PC-3 (cell line): ENCODE results near the gene FARS2. TPM values are rescaled to one million over a fixed set of nuclear protein-coding genes. Genes with fewer than 3 reads are reported as not detected.

Experiments
- ATAC-seq: fragments of 200-7000 bp; cut with Tn5 transposase; 2 replicates; pipeline ENCODE4 v1.9.1; 2020; ENCODE audit warnings: mild to moderate bottlenecking, moderate library complexity
- BruUV-seq: library from RNA; stranded (reverse); fragments of 400-500 nt; replicated peaks from 2 replicates; lab custom pipeline; 2021; lab: Mats Ljungman, UMichigan
- CTCF ChIA-PET: fragments of 300-600 bp; sonication (Branson Sonifier 250); formaldehyde crosslinking; loops from one replicate; lab custom pipeline; 2022; ENCODE audit warnings: antibody characterized with exemption; lab: Charles Lee
- POLR2A ChIA-PET: fragments of 300-600 bp; sonication (Branson Sonifier 250); formaldehyde crosslinking; loops from one replicate; lab custom pipeline; 2022; ENCODE audit warnings: antibody characterized with exemption; ENCODE audit not compliant: unreplicated experiment; lab: Charles Lee
- DNase-seq: peaks from one replicate; pipeline ENCODE4 v3.0.0-alpha.2; 2015
- H2AFZ ChIP-seq: fragments of 300-600 bp; sonication (generic); 2 replicates; pipeline ENCODE4 v1.6.0; 2016; ENCODE audit warnings: antibody characterized with exemption, low read length
- H3F3A ChIP-seq: fragments of 300-600 bp; sonication (generic); one replicate; pipeline ENCODE4 v1.6.0; 2017; ENCODE audit warnings: antibody characterized with exemption, low read length, control low read depth, mild to moderate bottlenecking; ENCODE audit not compliant: unreplicated experiment
- H3K27ac ChIP-seq: fragments of 300-600 bp; sonication (generic); 2 replicates; pipeline ENCODE4 v1.5.1; 2016; ENCODE audit warnings: mild to moderate bottlenecking, low read length
- H3K27me3 ChIP-seq: fragments of 300-600 bp; sonication (generic); 2 replicates; pipeline ENCODE4 v1.6.1; 2016; ENCODE audit warnings: low read length, mixed read lengths
- H3K36me3 ChIP-seq: fragments of 300-600 bp; sonication (generic); 2 replicates; pipeline ENCODE4 v1.6.1; 2016; ENCODE audit warnings: low read depth, mixed run types, low read length, mixed read lengths
- H3K4me1 ChIP-seq: fragments of 300-600 bp; sonication (generic); 2 replicates; pipeline ENCODE4 v1.5.1; 2016; ENCODE audit warnings: low read length; ENCODE audit not compliant: insufficient read depth
- H3K4me2 ChIP-seq: fragments of 300-600 bp; sonication (generic); 2 replicates; pipeline ENCODE4 v1.6.0; 2016; ENCODE audit warnings: low read length
- H3K4me3 ChIP-seq: fragments of 300-600 bp; sonication (generic); 2 replicates; pipeline ENCODE4 v1.5.1; 2016; ENCODE audit warnings: mild to moderate bottlenecking, low read length, mixed read lengths
- H3K79me2 ChIP-seq: fragments of 300-600 bp; sonication (generic); 2 replicates; pipeline ENCODE4 v1.6.1; 2017; ENCODE audit warnings: low read length, mixed read lengths
- H3K9ac ChIP-seq: fragments of 300-600 bp; sonication (generic); 2 replicates; pipeline ENCODE4 v1.6.0; 2016; ENCODE audit warnings: mild to moderate bottlenecking, low read length
- H3K9me2 ChIP-seq: fragments of 300-600 bp; sonication (generic); replicated peaks from 2 replicates; pipeline ENCODE4 v1.6.1; 2016; ENCODE audit warnings: mixed run types, low read length, mixed read lengths
- H3K9me3 ChIP-seq: fragments of 300-600 bp; sonication (generic); 2 replicates; pipeline ENCODE4 v1.6.1; 2016; ENCODE audit warnings: low read length, mixed read lengths
- H4K20me1 ChIP-seq: fragments of 300-600 bp; sonication (generic); 2 replicates; pipeline ENCODE4 v1.6.1; 2016; ENCODE audit warnings: low read length, mixed read lengths
- EZH2 ChIP-seq: fragments of 300-600 bp; sonication (generic); IDR thresholded peaks from one replicate; pipeline ENCODE4 v1.6.1; 2017; ENCODE audit warnings: antibody characterized with exemption, mild to moderate bottlenecking, low read length; ENCODE audit not compliant: unreplicated experiment
- EZH2phosphoT487 ChIP-seq: fragments of 300-600 bp; sonication (generic); IDR thresholded peaks from 2 replicates; pipeline ENCODE4 v1.6.1; 2018; ENCODE audit warnings: mild to moderate bottlenecking, antibody characterized with exemption, low read length, borderline replicate concordance
- intact Hi-C: fragments of 100-400 bp; cut with micrococcal nuclease; formaldehyde crosslinking; loops from 2 replicates; pipeline ENCODE4 v1.9.0; 2023
- total RNA-seq: library from RNA; depleted of rRNA; stranded (reverse); fragments of >200 nt; gene quantifications from 2 replicates; pipeline ENCODE4 v1.2.3, GENCODE V29; 2014
- TF ChIP-seq, protein P1 (sequence below): fragments of 300-600 bp; sonication (generic); conservative IDR thresholded peaks from 2 replicates; pipeline ENCODE4 v1.5.1; 2017; ENCODE audit warnings: antibody characterized with exemption, low read depth, mild to moderate bottlenecking, low read length

The FARS2 gene
- total RNA-seq, 1 experiment from 2014 or later: 23.0 TPM

DNA sequence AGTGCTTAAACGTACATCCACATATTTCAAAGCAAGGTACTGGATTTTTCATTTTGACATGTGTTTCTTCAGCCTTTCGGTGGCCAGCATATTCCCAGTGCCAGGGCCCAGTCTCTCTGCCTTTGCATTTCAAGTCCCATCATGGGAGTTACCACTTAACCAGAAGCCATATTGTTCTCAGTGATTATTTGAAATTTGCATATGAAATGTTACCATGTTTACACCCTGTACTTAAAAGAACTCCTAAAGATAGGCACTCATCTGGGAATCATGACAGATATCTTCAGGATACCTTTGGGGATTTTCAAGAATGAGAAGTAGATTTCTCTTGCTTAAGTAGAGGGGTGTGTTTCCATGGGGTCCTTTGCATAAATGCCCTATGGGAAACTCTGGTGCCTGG is 377.9 kb downstream of the FARS2 start:
- H2AFZ ChIP-seq: no peak overlapping the region
- H3F3A ChIP-seq: no peaks in the 10 kb centered on the region
- peaks cover 7% of the 10 kb centered on the region for H3K9me3 ChIP-seq
- no peak for TF ChIP-seq EZH2phosphoT487
- TF ChIP-seq, protein P1, sequence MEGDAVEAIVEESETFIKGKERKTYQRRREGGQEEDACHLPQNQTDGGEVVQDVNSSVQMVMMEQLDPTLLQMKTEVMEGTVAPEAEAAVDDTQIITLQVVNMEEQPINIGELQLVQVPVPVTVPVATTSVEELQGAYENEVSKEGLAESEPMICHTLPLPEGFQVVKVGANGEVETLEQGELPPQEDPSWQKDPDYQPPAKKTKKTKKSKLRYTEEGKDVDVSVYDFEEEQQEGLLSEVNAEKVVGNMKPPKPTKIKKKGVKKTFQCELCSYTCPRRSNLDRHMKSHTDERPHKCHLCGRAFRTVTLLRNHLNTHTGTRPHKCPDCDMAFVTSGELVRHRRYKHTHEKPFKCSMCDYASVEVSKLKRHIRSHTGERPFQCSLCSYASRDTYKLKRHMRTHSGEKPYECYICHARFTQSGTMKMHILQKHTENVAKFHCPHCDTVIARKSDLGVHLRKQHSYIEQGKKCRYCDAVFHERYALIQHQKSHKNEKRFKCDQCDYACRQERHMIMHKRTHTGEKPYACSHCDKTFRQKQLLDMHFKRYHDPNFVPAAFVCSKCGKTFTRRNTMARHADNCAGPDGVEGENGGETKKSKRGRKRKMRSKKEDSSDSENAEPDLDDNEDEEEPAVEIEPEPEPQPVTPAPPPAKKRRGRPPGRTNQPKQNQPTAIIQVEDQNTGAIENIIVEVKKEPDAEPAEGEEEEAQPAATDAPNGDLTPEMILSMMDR: no peak
- no peak for TF ChIP-seq EZH2
- POLR2A ChIA-PET: no interaction called here
- H3K36me3 ChIP-seq: peaks cover 7% of the 10 kb centered on the region; the same call in 1 of the 2 replicates
- CTCF ChIA-PET: no interaction called here
- ATAC-seq: no peak
- intact Hi-C loops: no loop called here
- H3K4me1 ChIP-seq: peaks cover under 1% of the 10 kb centered on the region; the same call in 1 of the 2 replicates
- DNase-seq: no peak
- no peak overlapping the region for H3K4me2 ChIP-seq
- no peaks in the 10 kb centered on the region for H3K27me3 ChIP-seq
- H3K9ac ChIP-seq: no peak overlapping the region
- BruUV-seq: no TSS peak
- H4K20me1 ChIP-seq: no peaks in the 10 kb centered on the region
- no peak overlapping the region for H3K4me3 ChIP-seq
- H3K9me2 ChIP-seq: no peaks in the 10 kb centered on the region
- H3K79me2 ChIP-seq: no peaks in the 10 kb centered on the region
- H3K27ac ChIP-seq: no peak overlapping the region

DNA sequence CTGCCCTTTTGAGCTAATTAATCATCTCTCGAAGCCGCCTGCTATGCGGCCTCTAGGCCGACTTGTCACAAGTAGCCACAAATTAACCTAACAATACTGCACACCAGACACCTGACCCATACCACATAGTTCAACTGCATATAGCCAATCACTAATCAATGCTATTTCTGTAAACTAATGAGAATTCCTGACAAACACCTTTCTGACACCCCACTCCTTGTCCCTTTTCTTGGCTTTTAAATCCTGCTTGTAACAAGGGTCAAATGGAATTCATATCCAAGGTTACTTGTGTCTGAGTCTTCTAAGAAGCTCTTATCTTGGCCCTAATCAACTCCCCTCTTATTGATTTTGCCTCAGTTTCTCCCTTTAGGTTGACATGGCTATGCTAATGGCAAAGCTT is 379.3 kb downstream of the FARS2 start:
- Histone ChIP-seq H3K79me2 (no peaks in the 10 kb centered on the region), H3K36me3 (peaks cover 7% of the 10 kb centered on the region; the same call in 1 of the 2 replicates), H2AFZ (no peak overlapping the region), H3F3A (no peaks in the 10 kb centered on the region), H3K4me2 (no peak overlapping the region), H4K20me1 (no peaks in the 10 kb centered on the region), H3K9me3 (peaks cover 7% of the 10 kb centered on the region), H3K27me3 (no peaks in the 10 kb centered on the region), H3K4me3 (no peak overlapping the region), H3K9me2 (no peaks in the 10 kb centered on the region), H3K4me1 (peaks cover 12% of the 10 kb centered on the region), H3K27ac (no peak overlapping the region), H3K9ac (no peak overlapping the region)
- POLR2A ChIA-PET: no interaction called here
- TF ChIP-seq, protein P1: no peak
- TF ChIP-seq EZH2 (no peak), EZH2phosphoT487 (no peak)
- CTCF ChIA-PET: no interaction called here
- intact Hi-C loops: no loop called here
- no peak for DNase-seq
- no TSS peak for BruUV-seq
- ATAC-seq: no peak

DNA sequence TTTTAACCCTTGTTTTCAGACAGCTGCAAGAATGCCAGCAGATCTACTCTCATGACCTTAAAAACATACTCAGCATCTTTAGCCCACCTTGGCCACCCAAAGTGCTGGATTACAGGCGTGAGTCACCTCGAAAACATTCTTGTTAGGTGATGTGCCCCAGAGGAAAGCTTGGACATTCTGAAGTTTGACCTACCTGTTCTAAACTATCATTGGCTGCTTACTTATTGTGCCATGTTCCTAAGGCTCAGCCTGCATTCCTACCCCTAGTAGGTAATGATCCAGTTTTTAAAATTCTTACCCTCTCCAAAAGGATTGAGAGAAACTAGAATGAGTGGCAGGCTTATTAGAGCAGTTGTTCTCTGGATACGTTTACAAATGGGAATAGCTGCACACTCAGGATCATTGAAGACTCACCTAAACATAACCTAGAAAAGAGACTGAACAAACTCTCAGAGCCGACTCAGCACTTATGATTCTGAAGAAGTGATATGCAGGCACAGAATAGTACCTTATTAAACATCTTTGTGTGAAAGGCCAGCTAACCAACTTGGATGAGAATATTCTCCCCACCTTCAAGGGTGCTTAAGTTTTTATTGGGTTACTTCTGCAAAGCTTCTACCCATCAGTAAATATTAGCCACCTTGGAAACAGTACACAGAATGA is 383.3 kb downstream of the FARS2 start:
- Histone ChIP-seq H3K36me3 (peaks cover 7% of the 10 kb centered on the region; the same call in 1 of the 2 replicates), H3K27me3 (no peaks in the 10 kb centered on the region), H3K4me1 (peaks cover 12% of the 10 kb centered on the region), H3K9me2 (no peaks in the 10 kb centered on the region), H3K79me2 (no peaks in the 10 kb centered on the region), H3K9ac (no peak overlapping the region), H2AFZ (no peak overlapping the region), H3K4me2 (0 out of 2 replicates have a peak overlapping the region, but pooled peaks have one; percentile 18), H3F3A (no peaks in the 10 kb centered on the region), H3K9me3 (peaks cover 7% of the 10 kb centered on the region), H3K4me3 (no peak overlapping the region), H4K20me1 (no peaks in the 10 kb centered on the region), H3K27ac (no peak overlapping the region)
- DNase-seq: peak; percentile 68
- no TSS peak for BruUV-seq
- TF ChIP-seq EZH2phosphoT487 (no peak), EZH2 (no peak)
- TF ChIP-seq, protein P1: no peak
- ATAC-seq: peak; percentile 33
- intact Hi-C loops: no loop called here
- POLR2A ChIA-PET: no interaction called here
- CTCF ChIA-PET: no interaction called here
